GM06990 (cell line): ENCODE data around the gene ARSI.
A peak's percentile ranks its signal among the peaks of the same experiment; 100 is the strongest.

Experiments used
- DNase-seq: peaks from one replicate; pipeline ENCODE4 v3.0.0-alpha.2; 2011; ENCODE audit not compliant: insufficient read length; ENCODE audit errors: extremely low read depth
- H3K27me3 ChIP-seq: replicated peaks from 2 replicates; pipeline ENCODE4 v1.6.0; 2011; ENCODE audit warnings: low read length; ENCODE audit not compliant: control insufficient read depth, insufficient read depth
- H3K36me3 ChIP-seq: 2 replicates; pipeline ENCODE4 v1.5.1; 2011; ENCODE audit warnings: low read length; ENCODE audit not compliant: control insufficient read depth, insufficient read depth
- H3K4me3 ChIP-seq: replicated peaks from 2 replicates; pipeline ENCODE4 v1.5.1; 2011; ENCODE audit warnings: low read depth, mild to moderate bottlenecking, control low read depth, low read length
- CTCF ChIP-seq: IDR thresholded peaks from 2 replicates; pipeline ENCODE4 v1.5.1; 2011; ENCODE audit warnings: low read length, control low read depth, mild to moderate bottlenecking, inconsistent platforms; ENCODE audit not compliant: insufficient read depth, poor library complexity, severe bottlenecking

The ARSI gene

GRCh38 chr5:150278046-150278730, 24.5 kb downstream of the ARSI start:
- no peaks in the 10 kb centered on the region for H3K36me3 ChIP-seq
- no peak for DNase-seq
- H3K27me3 ChIP-seq = peaks cover 5% of the 10 kb centered on the region
- TF ChIP-seq CTCF = no peak
- H3K4me3 ChIP-seq = no peak overlapping the region

- Histone ChIP-seq H3K36me3 (no peaks in the 10 kb centered on the region), H3K4me3 (no peak overlapping the region), H3K27me3 (peaks cover 5% of the 10 kb centered on the region)
- TF ChIP-seq CTCF = no peak
- no peak for DNase-seq
Measured at GRCh38 chr5:150277043-150277442, 25.7 kb downstream of the ARSI start.

GRCh38 chr5:150274811-150275210, 27.9 kb downstream of the ARSI start:
- Histone ChIP-seq H3K36me3 (no peaks in the 10 kb centered on the region), H3K27me3 (peaks cover 3% of the 10 kb centered on the region), H3K4me3 (no peak overlapping the region)
- no peak for DNase-seq
- TF ChIP-seq CTCF = no peak

- Histone ChIP-seq H3K36me3 (no peaks in the 10 kb centered on the region), H3K4me3 (no peak overlapping the region), H3K27me3 (peaks cover 1% of the 10 kb centered on the region)
- peak; percentile 40 for TF ChIP-seq CTCF
- DNase-seq = no peak
Measured at GRCh38 chr5:150272531-150272930, 30.2 kb downstream of the ARSI start.

- Histone ChIP-seq H3K4me3 (no peak overlapping the region), H3K36me3 (no peaks in the 10 kb centered on the region), H3K27me3 (peaks cover 1% of the 10 kb centered on the region)
- TF ChIP-seq CTCF = no peak
- no peak for DNase-seq
Measured at GRCh38 chr5:150271923-150272322, 30.8 kb downstream of the ARSI start.

- TF ChIP-seq CTCF = no peak
- no peak for DNase-seq
- Histone ChIP-seq H3K27me3 (peaks cover 1% of the 10 kb centered on the region), H3K36me3 (no peaks in the 10 kb centered on the region), H3K4me3 (no peak overlapping the region)
Measured at GRCh38 chr5:150271296-150271692, 31.4 kb downstream of the ARSI start.
